Measurements from ENCODE around the gene TMIGD1. TPM values are rescaled to one million over a fixed set of nuclear protein-coding genes. Genes with fewer than 3 reads are reported as not detected.
A peak's percentile ranks its signal among the peaks of the same experiment; 100 is the strongest.

TMIGD1 gene
- total RNA-seq: not detected

GRCh38 chr17:30333503-30334360, at the start of gene TMIGD1:
TSS of gene TMIGD1 (minus strand) at chr17:30334057. CDS start at chr17:30332133, 1,924 bp downstream.
- no peaks in the 10 kb centered on the region for H3K27me3 Mint-ChIP-seq
- POLR2A ChIA-PET: interaction anchor here (1.4 to 1.5 kb wide), 3 partner anchors 30 to 221 kb away, joined by 3 to 6 read pairs (median 6); partner anchors contain the start of gene BLMH
- H3K4me1 Mint-ChIP-seq: peaks cover 46% of the 10 kb centered on the region
- CTCF ChIA-PET: interaction anchor here (0.7 to 9.5 kb wide), 6 partner anchors 143 to 957 kb away, joined by 3 to 169 read pairs (median 4); partner anchors contain the start of genes CRLF3 and GOSR1
- peak within 1 kb of the TSS; percentile 78 for H3K27ac Mint-ChIP-seq
- H3K36me3 Mint-ChIP-seq (ENCODE audit: low read depth): no peaks in the 10 kb centered on the region
- DNase-seq: no peak
- H3K9me3 Mint-ChIP-seq: no peaks in the 10 kb centered on the region
- no peak within 1 kb of the TSS for H3K4me3 Mint-ChIP-seq

GRCh38 chr17:30382345-30382744, 48.5 kb upstream of the TMIGD1 start:
- Mint-ChIP-seq H3K9me3 (no peaks in the 10 kb centered on the region), H3K4me3 (no peak overlapping the region), H3K27ac (no peak overlapping the region), H3K27me3 (peaks cover 2% of the 10 kb centered on the region), H3K4me1 (peaks cover 42% of the 10 kb centered on the region), H3K36me3 (ENCODE audit: low read depth) (peaks cover 15% of the 10 kb centered on the region)
- POLR2A ChIA-PET: no interaction called here
- CTCF ChIA-PET: interaction anchor here (1.0 kb wide), 1 partner anchor 13 kb away, joined by 3 read pairs; no protein-coding TSS in a partner anchor
- DNase-seq: no peak

DNA sequence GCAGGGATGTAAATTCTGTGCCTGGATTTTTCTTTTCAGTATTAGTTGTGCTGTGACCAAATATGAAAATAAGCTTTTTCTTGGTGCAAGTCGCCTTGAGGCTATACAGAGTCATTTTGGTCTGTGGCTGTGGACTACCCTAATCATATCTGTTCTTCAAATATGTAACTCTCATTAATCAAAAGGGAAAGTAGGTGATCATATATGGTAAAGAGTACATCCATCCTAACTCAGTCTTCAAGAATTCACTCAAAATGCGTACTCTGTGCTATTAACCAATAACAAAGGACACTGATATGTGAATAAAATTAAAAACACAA, 47.4 kb upstream of the TMIGD1 start:
- Mint-ChIP-seq H3K4me1 (peaks cover 51% of the 10 kb centered on the region), H3K36me3 (ENCODE audit: low read depth) (peaks cover 11% of the 10 kb centered on the region), H3K9me3 (no peaks in the 10 kb centered on the region), H3K4me3 (no peak overlapping the region), H3K27me3 (peaks cover 8% of the 10 kb centered on the region), H3K27ac (no peak overlapping the region)
- CTCF ChIA-PET: interaction anchor here (2.1 to 2.5 kb wide), 2 partner anchors 96 to 276 kb away, joined by 11 read pairs; partner anchors contain the start of gene GOSR1
- DNase-seq: no peak
- POLR2A ChIA-PET: interaction anchor here (1.1 to 2.5 kb wide), 2 partner anchors 12 to 17 kb away, joined by 5 to 6 read pairs; no protein-coding TSS in a partner anchor

DNA sequence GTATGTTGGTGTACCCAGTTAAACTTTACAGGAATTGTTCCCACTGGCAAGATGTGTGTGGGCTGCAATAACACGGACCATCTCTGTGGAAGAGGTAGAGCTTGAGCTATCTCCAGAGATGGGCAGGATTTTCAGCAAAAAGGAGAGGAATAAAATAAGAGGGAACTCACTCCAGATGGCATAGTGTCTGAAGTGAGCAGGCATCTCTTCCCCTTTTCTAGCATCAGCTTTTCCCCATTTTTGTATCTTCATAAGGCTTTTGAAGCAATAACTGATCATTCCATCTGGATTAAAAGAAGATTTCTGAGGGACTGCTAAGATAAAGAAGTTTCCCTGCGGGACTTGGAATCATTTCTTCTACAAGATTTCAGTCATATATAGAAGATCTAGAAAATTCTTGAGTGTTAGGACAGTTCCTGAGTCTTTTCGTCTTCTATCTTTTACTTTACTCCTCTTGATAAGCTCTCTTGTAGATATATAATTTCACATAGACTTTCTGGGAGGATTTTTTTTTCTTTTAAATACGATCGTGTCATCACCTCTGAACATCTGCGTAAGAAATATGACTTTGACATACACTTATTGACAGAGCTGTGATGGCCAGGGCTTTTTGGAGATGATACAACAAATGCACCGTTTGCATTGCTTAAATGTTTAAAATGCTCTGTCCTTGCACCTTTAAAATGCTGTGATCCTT, 46.9 kb upstream of the TMIGD1 start:
- H3K27me3 Mint-ChIP-seq: peaks cover 8% of the 10 kb centered on the region
- H3K4me3 Mint-ChIP-seq: peak overlapping the region; percentile 80
- ChIA-PET POLR2A (interaction anchor here (0.9 to 2.5 kb wide), 5 partner anchors 13 to 263 kb away, joined by 3 to 6 read pairs (median 5); no protein-coding TSS in a partner anchor), CTCF (interaction anchor here (1.0 to 2.5 kb wide), 4 partner anchors 17 to 276 kb away, joined by 4 to 11 read pairs (median 8); partner anchors contain the start of gene GOSR1)
- no peak overlapping the region for H3K27ac Mint-ChIP-seq
- DNase-seq: no peak
- H3K4me1 Mint-ChIP-seq: peaks cover 51% of the 10 kb centered on the region
- peaks cover 8% of the 10 kb centered on the region for H3K36me3 Mint-ChIP-seq (ENCODE audit: low read depth)
- H3K9me3 Mint-ChIP-seq: no peaks in the 10 kb centered on the region

GRCh38 chr17:30379903-30380381, 46.1 kb upstream of the TMIGD1 start:
- DNase-seq: no peak
- Mint-ChIP-seq H3K4me3 (peak overlapping the region; percentile 80), H3K4me1 (peaks cover 51% of the 10 kb centered on the region), H3K27ac (peak overlapping the region; percentile 40), H3K36me3 (ENCODE audit: low read depth) (peaks cover 2% of the 10 kb centered on the region), H3K9me3 (no peaks in the 10 kb centered on the region), H3K27me3 (peaks cover 8% of the 10 kb centered on the region)
- CTCF ChIA-PET: interaction anchor here (0.6 to 2.5 kb wide), 6 partner anchors 16 to 275 kb away, joined by 3 to 11 read pairs (median 5); partner anchors contain the start of gene GOSR1
- POLR2A ChIA-PET: interaction anchor here (0.9 to 2.5 kb wide), 6 partner anchors 14 to 271 kb away, joined by 3 to 6 read pairs (median 4); no protein-coding TSS in a partner anchor

DNA sequence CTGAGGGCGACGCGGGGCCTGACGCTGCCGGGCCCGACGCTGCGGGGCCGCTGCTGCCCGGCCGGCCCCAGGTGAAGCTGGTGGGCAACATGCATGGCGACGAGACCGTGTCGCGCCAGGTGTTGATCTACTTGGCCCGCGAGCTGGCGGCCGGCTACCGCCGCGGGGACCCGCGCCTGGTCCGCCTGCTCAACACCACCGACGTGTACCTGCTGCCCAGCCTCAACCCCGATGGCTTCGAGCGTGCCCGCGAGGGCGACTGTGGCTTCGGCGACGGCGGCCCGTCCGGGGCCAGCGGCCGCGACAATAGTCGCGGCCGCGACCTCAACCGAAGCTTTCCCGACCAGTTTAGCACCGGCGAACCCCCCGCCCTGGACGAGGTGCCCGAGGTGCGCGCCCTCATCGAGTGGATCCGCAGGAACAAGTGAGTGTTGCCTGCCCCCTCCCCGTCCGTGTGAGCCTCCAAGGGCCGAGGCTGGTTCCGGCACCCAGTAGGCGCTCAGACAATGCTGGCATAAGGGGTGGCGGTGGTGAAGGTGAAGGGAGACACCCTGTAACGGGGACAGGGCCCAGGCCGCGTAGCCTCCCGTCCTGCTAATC, 45.5 kb upstream of the TMIGD1 start:
- no peaks in the 10 kb centered on the region for H3K9me3 Mint-ChIP-seq
- peaks cover 13% of the 10 kb centered on the region for H3K27me3 Mint-ChIP-seq
- H3K27ac Mint-ChIP-seq: peak overlapping the region; percentile 40
- H3K4me3 Mint-ChIP-seq: peak overlapping the region; percentile 80
- POLR2A ChIA-PET: interaction anchor here (0.9 to 2.5 kb wide), 7 partner anchors 14 to 270 kb away, joined by 3 to 7 read pairs (median 4); partner anchors contain the start of gene NSRP1
- H3K36me3 Mint-ChIP-seq (ENCODE audit: low read depth): no peaks in the 10 kb centered on the region
- peak; percentile 46 for DNase-seq
- H3K4me1 Mint-ChIP-seq: peaks cover 51% of the 10 kb centered on the region
- CTCF ChIA-PET: interaction anchor here (0.6 to 2.5 kb wide), 4 partner anchors 21 to 275 kb away, joined by 3 to 11 read pairs (median 5); no protein-coding TSS in a partner anchor

DNA sequence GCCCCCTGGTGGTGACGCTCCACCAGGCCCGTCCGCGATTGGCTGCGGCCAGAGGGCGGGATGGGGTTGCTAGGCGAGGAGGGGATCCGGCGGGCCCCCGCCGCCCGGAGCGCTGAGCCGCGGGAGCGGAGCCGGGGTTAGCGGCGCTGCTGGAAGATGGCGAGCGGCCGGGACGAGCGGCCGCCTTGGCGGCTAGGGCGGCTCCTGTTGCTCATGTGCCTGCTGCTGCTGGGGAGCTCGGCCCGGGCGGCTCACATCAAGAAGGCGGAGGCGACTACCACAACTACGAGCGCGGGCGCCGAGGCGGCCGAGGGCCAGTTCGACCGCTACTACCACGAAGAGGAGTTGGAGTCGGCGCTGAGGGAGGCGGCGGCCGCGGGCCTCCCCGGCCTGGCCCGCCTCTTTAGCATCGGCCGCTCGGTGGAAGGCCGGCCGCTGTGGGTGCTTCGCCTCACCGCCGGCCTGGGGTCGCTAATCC, 45.0 kb upstream of the TMIGD1 start, which contains the start of gene CPD:
CPD (plus strand) TSS at position 103 of the 478 bp plus-strand sequence; CDS start at position 157, 54 bp downstream.
- ChIA-PET POLR2A (interaction anchor here (0.9 to 2.1 kb wide), 6 partner anchors 15 to 270 kb away, joined by 3 to 7 read pairs (median 4); partner anchors contain the start of genes BLMH and NSRP1), CTCF (interaction anchor here (1.5 to 2.3 kb wide), 2 partner anchors 15 to 42 kb away, joined by 6 read pairs; no protein-coding TSS in a partner anchor)
- peak within 1 kb of the TSS; percentile 74 for H3K27ac Mint-ChIP-seq
- peak; percentile 97 for DNase-seq
- peaks cover 15% of the 10 kb centered on the region for H3K27me3 Mint-ChIP-seq
- H3K4me3 Mint-ChIP-seq: peak within 1 kb of the TSS; percentile 80
- no peaks in the 10 kb centered on the region for H3K9me3 Mint-ChIP-seq
- H3K4me1 Mint-ChIP-seq: peaks cover 51% of the 10 kb centered on the region
- no peaks in the 10 kb centered on the region for H3K36me3 Mint-ChIP-seq (ENCODE audit: low read depth)

GRCh38 chr17:30378241-30378824, 44.5 kb upstream of the TMIGD1 start:
- H3K9me3 Mint-ChIP-seq: no peaks in the 10 kb centered on the region
- H3K4me1 Mint-ChIP-seq: peaks cover 51% of the 10 kb centered on the region
- peak overlapping the region; percentile 79 for H3K4me3 Mint-ChIP-seq
- DNase-seq: peak; percentile 67
- H3K27ac Mint-ChIP-seq: peak overlapping the region; percentile 74
- ChIA-PET POLR2A (interaction anchor here (0.9 to 2.7 kb wide), 4 partner anchors 14 to 87 kb away, joined by 3 to 10 read pairs (median 6); partner anchors contain the start of gene BLMH), CTCF (interaction anchor here (0.6 to 2.3 kb wide), 5 partner anchors 15 to 338 kb away, joined by 3 to 6 read pairs (median 3); no protein-coding TSS in a partner anchor)
- peaks cover 15% of the 10 kb centered on the region for H3K27me3 Mint-ChIP-seq
- H3K36me3 Mint-ChIP-seq (ENCODE audit: low read depth): no peaks in the 10 kb centered on the region

GRCh38 chr17:30377574-30378240, 43.9 kb upstream of the TMIGD1 start:
- Mint-ChIP-seq H3K4me3 (peak overlapping the region; percentile 79), H3K4me1 (peaks cover 51% of the 10 kb centered on the region), H3K36me3 (ENCODE audit: low read depth) (no peaks in the 10 kb centered on the region), H3K27me3 (peaks cover 15% of the 10 kb centered on the region), H3K27ac (peak overlapping the region; percentile 74), H3K9me3 (no peaks in the 10 kb centered on the region)
- ChIA-PET CTCF (interaction anchor here (0.6 to 1.5 kb wide), 4 partner anchors 14 to 339 kb away, joined by 3 to 6 read pairs (median 3); no protein-coding TSS in a partner anchor), POLR2A (interaction anchor here (0.9 to 2.7 kb wide), 4 partner anchors 14 to 717 kb away, joined by 3 to 10 read pairs (median 6); partner anchors contain the start of genes BLMH and NF1)
- no peak for DNase-seq

- no peaks in the 10 kb centered on the region for H3K9me3 Mint-ChIP-seq
- H3K4me1 Mint-ChIP-seq: peaks cover 51% of the 10 kb centered on the region
- CTCF ChIA-PET: interaction anchor here (1.4 kb wide), 1 partner anchor 36 kb away, joined by 3 read pairs; no protein-coding TSS in a partner anchor
- no peak overlapping the region for H3K27ac Mint-ChIP-seq
- no peak for DNase-seq
- H3K4me3 Mint-ChIP-seq: no peak overlapping the region
- H3K36me3 Mint-ChIP-seq (ENCODE audit: low read depth): no peaks in the 10 kb centered on the region
- H3K27me3 Mint-ChIP-seq: peaks cover 15% of the 10 kb centered on the region
- POLR2A ChIA-PET: interaction anchor here (1.3 to 2.7 kb wide), 3 partner anchors 13 to 718 kb away, joined by 4 to 10 read pairs (median 7); partner anchors contain the start of gene NF1
Observed at GRCh38 chr17:30376621-30377452, 43.0 kb upstream of the TMIGD1 start.

All from activated CD4-positive, alpha-beta memory T cell treated with anti-CD3 and anti-CD28 coated beads, Interleukin-2, amount 10 ng/mL, durations not matched to agents 7 days and 5 days (primary cell).